DMS114 treated with DMSO at 0.1 percent for 48 hours (cell line): ENCODE results near the gene ZNF628.

Experiments used
- DNase-seq: peaks from one replicate; lab custom pipeline; 2025; ENCODE audit not compliant: unreplicated experiment; lab: John Stamatoyannopoulos, UW

The ZNF628 gene

DNA sequence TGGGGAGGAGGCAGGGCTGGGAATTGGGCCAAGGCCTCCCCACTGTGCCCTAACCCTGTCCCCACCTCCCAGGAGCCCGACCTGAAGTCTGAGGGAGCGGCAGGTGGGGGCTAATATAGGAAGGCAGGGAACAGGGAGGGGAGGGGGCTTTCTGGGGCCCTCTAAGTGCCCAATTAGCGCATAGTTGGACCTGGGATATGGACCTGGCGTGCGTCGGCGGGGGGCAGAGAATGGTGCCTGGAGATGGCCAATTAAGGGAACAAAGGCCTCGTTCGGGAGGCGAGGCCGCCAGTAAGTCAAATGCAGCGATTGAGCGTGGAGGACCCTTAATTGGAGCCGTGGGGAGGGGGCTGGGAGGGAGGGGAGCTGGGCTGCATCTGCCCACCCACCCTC, 11.8 kb upstream of the ZNF628 start, which contains the start of gene C19orf85:
Gene C19orf85, minus strand, starts transcription at position 90 of the 393 bp plus-strand sequence. CDS start 197 bp downstream, outside the sequence.
- no peak for DNase-seq

DNA sequence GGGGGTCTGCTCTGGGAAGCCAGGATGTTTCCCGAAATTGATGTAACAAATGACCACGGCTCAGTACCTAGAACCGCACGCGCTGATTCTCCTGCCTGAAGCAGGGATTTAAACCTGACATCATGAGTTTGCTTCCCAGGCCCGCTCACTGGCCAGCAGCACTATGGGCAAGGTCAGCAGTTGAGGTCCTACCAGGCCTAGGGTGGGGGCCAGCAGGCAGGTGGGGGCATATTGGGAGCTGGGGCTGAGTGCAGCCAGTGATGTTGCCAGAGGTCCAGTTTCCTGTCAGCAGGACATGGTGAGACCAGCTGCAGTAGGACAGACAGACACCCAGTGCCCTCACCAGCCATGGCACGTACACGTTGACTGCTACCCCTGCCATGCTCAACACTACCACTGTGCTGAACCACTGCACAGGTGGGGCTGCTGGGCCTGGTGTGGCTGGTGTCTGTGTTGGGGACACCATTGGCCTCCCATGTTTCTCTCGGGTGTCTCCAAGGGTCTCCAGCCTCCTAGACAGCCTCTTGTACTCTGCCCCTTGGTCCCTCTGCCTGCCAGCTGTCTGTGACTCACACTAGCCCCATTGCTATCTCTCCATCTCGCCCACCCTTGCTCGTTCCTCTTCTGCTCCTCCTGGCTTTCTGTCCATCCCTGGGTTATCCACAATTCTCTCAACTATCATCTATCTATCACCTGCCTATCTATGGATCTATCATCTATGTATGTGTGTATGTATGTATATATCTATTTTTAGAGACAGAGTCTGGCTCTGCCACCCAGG, 10.8 kb upstream of the ZNF628 start:
- DNase-seq: no peak

DNA sequence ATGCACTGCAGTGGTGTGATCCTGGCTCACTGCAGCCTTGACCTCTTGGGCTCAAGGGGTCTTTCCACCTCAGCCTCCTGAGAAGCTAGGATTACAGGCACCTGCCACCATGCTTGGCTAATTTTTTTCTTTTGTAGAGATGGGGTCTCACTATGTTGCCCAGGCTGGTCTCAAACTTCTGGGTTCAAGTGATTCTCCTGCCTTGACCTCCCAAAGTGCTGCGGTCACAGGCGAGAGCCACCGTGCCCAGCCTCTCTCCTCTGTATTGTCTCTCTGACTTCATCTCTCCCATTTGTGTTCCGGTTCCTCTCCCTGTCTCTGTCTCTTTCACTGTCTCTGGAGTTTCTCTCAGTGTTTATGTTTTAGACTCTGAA, 10.2 kb upstream of the ZNF628 start:
- no peak for DNase-seq

DNA sequence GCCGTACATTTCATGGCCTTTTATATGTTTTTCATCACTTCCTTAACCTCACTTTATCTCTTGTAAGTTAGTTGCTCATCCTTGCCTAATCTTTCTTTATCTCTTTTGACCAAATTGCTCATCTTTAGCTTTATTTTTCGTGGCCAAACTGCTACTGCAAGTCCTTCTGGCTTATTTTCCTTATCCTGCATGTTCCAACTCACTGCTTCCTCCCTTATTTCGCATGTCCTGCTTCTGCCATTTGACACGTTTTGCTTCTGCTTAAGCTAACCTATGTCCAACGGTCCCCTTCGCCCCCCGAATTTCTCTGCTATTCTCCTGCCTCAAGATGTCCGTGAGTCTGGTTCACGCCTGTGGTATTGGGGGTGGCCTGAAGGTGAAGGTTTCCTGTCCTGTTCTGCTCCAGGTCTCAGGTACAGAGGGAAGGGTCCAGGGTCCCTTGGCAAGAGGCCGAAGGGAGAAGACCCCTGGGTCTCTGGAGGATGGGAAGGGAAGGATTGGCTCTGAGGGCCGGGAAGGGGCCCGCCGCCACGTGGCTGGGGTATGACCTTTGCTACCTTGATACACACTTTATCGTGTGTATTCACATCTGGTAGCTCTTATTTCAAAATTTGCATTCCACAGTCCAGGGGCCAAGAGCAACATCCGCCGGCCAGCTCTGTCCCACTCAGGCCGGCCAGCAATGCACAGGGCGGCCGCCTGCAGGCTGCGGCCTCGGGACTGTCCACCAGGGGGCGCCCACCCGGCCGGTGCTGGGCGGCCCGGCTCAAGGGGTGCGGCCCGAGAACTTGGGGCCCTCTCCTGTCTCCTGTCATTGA, 9.0 kb upstream of the ZNF628 start:
- no peak for DNase-seq

DNA sequence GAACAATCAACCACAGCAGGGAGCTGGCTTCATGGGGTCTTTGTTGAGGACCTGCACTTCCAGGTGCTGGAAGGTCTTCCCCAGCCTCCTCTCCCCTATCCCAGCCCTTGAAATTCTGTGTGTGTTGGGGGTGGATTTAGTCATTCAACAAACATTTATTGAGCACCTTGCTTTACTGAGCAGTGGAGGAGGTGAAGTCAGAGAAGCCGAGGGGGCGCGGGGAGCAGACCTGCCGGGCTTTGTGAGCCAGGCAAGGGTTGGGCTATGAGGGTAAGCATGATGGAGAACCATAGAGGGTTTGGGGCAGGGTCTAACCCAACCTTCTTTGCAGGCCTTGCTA, 8.4 kb upstream of the ZNF628 start:
- DNase-seq: no peak

DNA sequence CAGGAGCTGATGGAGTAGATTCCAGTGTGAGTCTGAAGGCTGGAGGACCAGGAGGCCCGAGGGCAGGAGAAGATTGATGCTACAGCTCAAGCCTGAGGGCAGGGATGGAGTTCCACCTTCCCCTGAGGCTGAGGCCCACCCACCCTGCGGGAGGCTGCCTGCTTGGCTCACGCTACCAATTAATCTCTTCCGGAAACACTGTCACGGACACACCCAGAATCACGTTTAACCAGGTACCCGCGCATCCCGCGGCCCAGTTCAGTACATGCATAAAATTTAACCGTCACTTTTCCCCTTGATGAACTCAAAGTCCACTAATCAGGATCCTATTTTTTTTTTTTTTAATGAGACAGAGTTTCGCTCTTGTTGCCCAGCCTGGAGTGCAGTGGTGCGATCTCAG, 5.2 kb upstream of the ZNF628 start:
- no peak for DNase-seq

DNA sequence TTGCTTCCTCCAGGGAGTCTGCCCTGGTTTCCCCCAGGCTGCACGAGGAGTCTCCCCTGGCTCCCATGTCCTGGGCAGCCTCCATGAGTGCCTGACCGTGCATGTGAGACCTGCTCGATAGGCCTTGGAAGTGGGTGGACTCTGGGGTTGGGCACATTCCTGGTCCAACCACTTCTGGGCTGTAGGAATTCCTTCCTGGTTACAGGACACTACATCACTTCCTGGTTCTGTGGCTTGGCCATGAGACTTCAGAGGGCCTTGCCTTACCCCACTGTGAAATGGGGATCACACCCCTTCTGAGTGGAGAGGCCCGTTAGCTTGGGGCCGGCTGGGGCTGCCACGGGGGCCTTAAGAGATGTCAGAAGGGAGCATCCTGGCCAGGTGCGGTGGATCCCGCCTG, 4.0 kb upstream of the ZNF628 start:
- no peak for DNase-seq

DNA sequence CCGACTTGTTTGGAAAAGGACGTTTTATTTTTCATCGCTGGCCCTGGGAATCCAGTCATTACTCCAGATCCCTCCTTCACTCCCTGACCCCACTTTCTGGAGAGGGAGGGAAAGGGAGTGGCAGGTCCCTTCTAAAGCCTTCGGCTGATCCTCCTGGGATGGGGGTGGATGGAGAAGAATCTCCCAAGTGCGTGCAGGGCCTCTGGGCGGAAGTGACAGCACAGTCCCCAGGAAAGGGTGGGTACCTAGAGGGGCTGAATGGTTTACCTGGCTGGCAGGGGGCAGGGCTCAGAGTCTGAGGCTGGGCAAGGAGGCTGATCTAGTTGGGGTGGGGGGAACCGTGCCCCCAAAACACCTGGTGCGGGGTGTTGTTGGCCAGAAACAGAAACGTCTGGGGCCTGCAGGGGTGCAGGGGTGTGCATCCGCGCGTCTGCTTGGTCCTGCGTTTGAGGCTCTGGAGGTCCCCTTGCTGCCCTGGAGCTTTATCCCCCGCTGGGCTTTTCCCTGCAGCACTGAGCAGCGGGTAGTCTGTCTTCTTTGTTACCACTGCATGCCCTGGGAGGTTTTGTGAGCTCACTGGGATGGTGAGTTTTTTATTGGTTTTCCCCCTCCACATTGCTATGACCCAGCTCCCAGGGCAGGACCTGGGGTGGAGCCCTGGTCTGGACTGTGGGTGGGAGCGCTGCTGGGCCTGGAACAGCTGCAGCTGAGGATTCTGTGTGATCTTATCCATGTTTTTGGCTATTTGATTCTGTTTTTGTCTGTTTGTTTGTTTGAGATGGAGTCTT, 3.0 kb upstream of the ZNF628 start:
- no peak for DNase-seq

DNA sequence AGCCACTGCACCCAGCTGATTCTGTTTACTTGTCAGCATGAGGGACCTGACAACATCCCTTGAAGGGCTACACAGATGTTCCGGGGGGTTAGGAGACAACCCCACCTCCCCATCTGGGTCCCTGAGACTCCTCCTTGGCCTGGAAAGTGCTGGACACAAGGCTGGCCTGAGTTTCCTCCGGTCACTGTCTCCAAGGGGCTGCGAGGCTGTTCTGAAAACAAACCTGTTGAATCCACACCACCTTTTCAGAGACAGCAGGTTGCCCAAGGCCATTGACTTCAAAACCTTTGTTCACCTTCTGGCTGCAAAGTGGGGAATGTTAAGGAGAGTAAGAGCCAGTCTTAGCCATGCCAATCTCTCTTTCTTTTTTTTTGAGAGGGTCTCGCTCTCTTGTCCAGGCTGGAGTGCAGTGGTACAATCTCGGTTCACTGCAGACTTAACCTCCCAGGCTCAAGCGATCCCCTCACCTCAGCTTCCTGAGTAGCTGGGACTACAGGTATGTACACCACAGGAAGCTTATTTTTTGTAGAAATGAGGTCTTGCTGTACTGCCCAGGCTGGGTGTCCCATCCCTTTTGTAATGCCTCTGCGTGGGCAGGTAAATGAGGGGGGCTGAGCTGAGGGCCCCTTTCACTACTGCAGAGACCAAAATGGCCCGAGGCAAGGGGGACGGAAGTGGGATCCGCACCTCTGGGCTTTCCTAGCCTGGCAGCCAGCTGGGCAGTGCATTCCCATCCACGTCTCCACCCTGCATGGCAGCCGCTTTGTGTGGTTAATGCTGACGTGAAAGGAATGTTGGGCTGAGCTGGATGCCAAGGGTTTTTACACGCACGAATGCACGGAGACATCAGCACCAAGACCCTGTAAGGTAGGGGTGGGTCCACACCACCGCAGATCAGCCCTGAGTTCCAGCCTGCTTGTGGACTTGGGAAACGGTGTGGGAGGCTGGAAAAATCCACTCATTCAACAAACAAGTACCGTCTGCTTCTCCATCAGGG, 1.9 kb upstream of the ZNF628 start:
- DNase-seq: no peak

DNA sequence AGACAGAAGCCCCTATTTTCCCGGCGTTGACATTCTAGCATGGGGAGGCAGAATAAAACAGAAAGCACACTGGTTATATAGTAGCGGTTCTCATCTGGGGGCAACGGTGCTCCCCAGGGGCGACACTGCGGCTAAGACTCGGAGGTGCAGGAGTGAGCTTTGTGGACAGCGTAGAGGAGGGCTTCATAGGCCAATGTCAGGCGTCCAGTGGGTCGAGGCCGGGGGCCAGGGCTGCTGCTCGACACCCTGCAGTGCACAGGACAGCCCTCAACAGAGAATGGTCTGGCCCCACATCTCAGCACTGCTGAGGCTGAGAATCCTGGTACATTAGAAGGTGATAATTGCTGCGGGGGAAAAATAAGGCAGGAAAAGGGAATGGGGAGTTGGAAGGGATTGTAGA, 1.5 kb downstream of the ZNF628 start:
- DNase-seq: no peak

DNA sequence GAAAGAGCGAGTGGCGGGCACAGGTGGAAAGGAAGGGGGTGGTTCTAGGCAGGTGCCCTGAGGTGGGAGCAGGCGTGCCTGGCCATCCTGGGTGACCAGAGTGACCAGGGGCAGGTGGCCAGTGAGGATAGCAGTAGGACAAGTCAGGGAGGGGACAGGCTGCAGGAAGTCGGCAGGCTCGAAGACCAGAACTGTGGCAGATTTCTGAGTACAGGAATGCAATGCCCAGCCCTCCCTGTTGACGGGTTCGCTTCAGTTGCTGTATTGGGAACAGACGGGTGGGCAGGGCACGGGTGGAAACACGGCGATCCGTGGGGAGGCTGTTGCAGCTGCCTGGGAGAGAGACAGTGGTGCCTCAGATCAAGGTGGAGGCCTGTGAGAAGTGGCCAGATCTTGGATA, 1.9 kb downstream of the ZNF628 start:
- DNase-seq: no peak

DNA sequence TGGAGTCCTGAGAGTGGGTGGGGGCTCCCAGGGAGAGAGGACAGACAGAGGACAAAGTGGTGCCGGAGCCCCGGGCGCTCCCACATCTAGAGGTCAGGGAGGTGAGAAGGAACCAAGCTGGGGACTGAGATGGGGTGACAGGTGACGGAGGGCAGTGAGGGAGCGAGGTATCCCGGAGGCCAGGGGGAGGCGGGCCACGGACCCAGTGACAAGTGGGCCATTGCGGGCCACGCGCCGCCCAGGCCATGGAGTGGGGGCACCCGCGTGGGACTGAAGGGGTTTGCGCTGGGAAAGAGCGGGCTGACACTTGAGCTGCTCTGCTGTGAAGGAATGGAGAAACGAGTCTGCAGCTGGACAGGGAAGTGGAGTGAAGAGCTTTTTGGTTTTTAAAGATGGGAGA, 2.6 kb downstream of the ZNF628 start:
- no peak for DNase-seq

DNA sequence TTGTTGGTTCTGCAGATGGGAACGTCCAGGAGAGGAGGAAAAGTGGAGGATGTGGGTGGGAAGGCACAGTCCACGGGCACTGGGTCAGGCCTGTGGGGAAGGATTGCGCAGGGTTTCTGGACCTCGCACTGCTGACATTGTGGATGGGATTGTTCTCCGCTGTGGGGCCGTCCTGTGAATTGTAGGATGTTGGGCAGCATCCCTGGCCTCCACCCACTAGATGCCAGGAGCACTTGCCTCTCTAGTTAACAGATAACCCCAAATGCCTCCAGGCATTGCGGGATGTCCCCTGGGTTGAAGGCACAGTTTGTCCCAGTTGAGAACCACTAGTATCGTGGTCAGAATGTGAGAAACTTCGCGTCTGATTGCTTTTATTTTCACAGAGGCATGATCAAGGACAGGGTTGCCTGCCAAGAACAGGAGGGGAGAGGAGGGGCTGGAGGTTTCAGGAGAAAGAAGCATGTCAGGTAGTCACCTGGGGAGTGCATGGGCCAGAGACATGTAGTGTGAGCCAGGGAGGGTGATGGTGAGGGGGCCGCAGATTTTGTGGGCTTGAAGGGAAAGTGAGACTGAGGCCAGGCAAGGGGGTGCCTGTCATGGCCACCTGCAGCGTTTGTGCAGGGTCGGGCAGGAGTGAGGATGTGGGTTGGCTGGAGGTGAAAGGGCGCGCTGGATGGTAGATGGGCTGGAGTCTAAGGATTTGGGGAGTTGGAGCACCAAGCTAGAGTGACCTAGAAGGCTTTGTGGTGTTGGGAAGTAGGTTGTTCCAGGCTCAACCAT, 3.2 kb downstream of the ZNF628 start:
- no peak for DNase-seq

DNA sequence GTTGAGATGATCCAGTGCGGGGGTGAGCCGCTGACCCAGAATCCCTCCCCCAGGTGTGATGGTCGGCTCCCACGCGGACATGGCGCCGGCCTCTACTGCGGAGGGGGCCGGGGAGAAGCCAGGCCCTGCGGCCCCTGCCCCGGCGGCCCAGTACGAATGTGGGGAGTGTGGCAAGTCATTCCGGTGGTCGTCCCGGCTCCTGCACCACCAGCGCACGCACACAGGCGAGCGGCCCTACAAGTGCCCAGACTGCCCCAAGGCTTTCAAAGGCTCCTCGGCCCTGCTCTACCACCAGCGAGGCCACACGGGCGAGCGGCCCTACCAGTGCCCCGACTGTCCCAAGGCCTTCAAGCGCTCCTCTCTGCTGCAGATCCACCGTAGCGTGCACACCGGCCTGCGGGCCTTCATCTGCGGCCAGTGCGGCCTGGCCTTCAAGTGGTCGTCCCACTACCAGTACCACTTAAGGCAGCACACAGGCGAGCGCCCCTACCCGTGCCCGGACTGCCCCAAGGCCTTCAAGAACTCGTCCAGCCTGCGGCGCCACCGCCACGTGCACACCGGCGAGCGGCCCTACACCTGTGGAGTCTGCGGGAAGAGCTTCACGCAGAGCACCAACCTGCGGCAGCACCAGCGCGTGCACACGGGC, 4.9 kb downstream of the ZNF628 start:
- no peak for DNase-seq

DNA sequence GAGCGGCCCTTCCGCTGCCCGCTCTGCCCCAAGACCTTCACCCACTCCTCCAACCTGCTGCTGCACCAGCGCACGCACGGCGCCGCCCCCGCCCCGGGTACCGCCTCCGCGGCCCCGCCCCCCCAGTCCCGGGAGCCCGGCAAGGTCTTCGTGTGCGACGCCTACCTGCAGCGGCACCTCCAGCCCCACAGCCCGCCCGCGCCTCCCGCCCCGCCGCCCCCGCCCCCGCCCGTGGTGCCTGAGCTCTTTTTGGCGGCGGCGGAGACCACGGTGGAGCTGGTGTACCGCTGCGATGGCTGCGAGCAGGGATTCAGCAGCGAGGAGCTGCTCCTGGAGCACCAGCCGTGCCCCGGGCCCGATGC, 5.4 kb downstream of the ZNF628 start:
- no peak for DNase-seq

DNA sequence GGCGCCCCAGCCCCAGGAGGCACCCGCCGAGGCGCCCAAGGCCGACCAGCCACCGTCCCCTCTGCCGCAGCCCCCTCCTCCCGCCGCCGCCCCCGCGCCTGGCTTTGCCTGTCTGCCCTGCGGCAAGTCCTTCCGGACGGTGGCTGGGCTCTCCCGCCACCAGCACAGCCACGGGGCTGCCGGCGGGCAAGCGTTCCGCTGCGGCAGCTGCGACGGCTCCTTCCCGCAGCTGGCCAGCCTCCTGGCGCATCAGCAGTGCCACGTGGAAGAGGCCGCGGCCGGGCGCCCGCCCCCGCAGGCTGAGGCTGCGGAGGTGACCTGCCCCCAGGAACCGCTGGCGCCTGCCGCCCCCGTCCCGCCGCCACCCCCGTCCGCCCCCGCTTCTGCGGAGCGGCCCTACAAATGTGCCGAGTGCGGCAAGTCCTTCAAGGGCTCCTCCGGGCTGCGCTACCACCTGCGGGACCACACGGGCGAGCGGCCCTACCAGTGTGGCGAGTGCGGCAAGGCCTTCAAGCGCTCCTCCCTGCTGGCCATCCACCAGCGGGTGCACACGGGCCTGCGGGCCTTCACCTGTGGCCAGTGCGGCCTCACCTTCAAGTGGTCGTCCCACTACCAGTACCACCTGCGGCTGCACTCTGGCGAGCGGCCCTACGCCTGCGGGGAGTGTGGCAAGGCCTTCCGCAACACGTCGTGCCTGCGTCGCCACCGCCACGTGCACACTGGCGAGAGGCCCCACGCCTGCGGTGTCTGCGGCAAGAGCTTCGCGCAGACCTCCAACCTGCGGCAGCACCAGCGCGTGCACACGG, 5.9 kb downstream of the ZNF628 start:
- no peak for DNase-seq

DNA sequence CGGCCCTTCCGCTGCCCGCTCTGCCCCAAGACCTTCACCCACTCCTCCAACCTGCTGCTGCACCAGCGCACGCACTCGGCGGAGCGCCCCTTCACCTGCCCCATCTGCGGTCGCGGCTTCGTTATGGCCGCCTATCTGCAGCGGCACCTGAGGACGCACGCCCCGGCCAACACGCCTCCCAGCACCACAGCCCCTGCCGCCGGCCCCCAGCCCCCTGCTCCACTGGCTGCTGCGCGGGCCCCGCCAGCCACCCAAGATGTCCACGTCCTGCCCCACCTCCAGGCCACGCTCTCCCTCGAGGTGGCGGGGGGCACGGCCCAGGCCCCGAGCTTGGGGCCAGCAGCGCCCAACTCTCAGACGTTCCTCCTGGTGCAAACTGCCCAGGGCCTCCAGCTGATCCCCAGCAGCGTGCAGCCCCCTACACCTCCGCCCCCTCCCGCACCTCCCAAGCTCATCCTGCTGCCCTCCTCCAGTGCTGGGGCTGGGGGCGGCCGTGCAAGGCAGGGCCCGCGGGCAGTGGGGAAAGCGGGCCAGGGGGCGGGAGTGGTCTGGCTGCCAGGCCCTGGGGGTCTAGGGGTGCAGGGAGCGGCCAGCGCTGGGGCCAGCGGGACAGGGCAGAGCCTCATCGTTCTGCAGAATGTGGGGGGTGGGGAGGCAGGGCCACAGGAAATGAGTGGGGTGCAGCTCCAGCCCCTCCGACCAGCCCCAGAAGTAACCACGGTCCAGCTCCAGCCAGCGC, 6.7 kb downstream of the ZNF628 start:
- no peak for DNase-seq
